SK-N-SH (cell line): ENCODE measurements around the gene GRIP2. TPM values are rescaled to one million over a fixed set of nuclear protein-coding genes. Genes with fewer than 3 reads are reported as not detected.

Source experiments
- CTCF ChIA-PET: fragments of 300-600, 350-600 bp; formaldehyde crosslinking; extraction: SDS; loops from one replicate; lab custom pipeline; 2021; lab: Yijun Ruan, JAX
- POLR2A ChIA-PET: fragments of 350-600 bp; sonication (Branson Sonifier 250); formaldehyde crosslinking; extraction: SDS; loops from one replicate; lab custom pipeline; 2020; ENCODE audit warnings: antibody characterized with exemption, inconsistent platforms; lab: Yijun Ruan, JAX
- DNase-seq: peaks from one replicate; pipeline ENCODE4 v3.0.0; 2012
- H2AFZ ChIP-seq: fragments of 200-600 bp; sonication (generic); 2 replicates; pipeline ENCODE4 v1.8.1; 2016; ENCODE audit warnings: antibody characterized with exemption, mild to moderate bottlenecking, low read depth
- H3F3A ChIP-seq: fragments of 200-600 bp; sonication (generic); replicated peaks from 2 replicates; pipeline ENCODE3; 2016; ENCODE audit warnings: antibody characterized with exemption, mild to moderate bottlenecking; ENCODE audit not compliant: insufficient read depth
- H3K27ac ChIP-seq, 2 experiments: fragments of 200-500 bp in 1 of 2; fragments of 200-600 bp in 1 of 2; sonication (Bioruptor generic) in 1 of 2; sonication (generic), shearing (Covaris generic) in 1 of 2; 2 replicates each; pipeline versions ENCODE4 v1.5.1 to v1.6.1; 2014 to 2016; ENCODE audit warnings: low read depth in 2 of 2, inconsistent platforms in 1 of 2, low read length in 1 of 2, mild to moderate bottlenecking in 1 of 2, mixed read lengths in 1 of 2
- H3K27me3 ChIP-seq: fragments of 200-600 bp; sonication (generic), shearing (Covaris generic); 2 replicates; pipeline ENCODE4 v1.6.1; 2016; ENCODE audit warnings: mixed run types; ENCODE audit not compliant: insufficient read depth
- H3K36me3 ChIP-seq, 2 experiments: fragments of 200-500 bp in 1 of 2; fragments of 200-600 bp in 1 of 2; sonication (Bioruptor generic) in 1 of 2; sonication (generic) in 1 of 2; replicated peaks in 1 of 2; 2 replicates each; pipeline versions ENCODE3 to v1.5.1; 2014 to 2016; ENCODE audit warnings: low read length in 1 of 2, mild to moderate bottlenecking in 1 of 2; ENCODE audit not compliant: insufficient read depth in 2 of 2, control insufficient read depth in 1 of 2
- H3K4me1 ChIP-seq, 2 experiments: fragments of 200-500 bp in 1 of 2; fragments of 200-600 bp in 1 of 2; sonication (Bioruptor generic) in 1 of 2; sonication (generic), shearing (Covaris generic) in 1 of 2; 2 replicates each; pipeline versions ENCODE4 v1.5.1 to v1.6.1; 2014 to 2016; ENCODE audit warnings: low read depth in 1 of 2, low read length in 1 of 2, mixed run types in 1 of 2; ENCODE audit not compliant: insufficient read depth in 2 of 2, control insufficient read depth in 1 of 2
- H3K4me2 ChIP-seq: fragments of 200-600 bp; sonication (generic), shearing (Covaris generic); 2 replicates; pipeline ENCODE4 v1.6.1; 2017; ENCODE audit warnings: mixed run types
- H3K4me3 ChIP-seq, 2 experiments: fragments of 200-500 bp in 1 of 2; fragments of 200-600 bp in 1 of 2; sonication (Bioruptor generic) in 1 of 2; sonication (generic), shearing (Covaris generic) in 1 of 2; 2 replicates each; pipeline versions ENCODE4 v1.5.1 to v1.8.1; 2014 to 2016; ENCODE audit warnings: low read depth in 2 of 2, inconsistent platforms in 1 of 2, low read length in 1 of 2, mild to moderate bottlenecking in 1 of 2, mixed read lengths in 1 of 2, moderate library complexity in 1 of 2
- H3K79me2 ChIP-seq: fragments of 200-600 bp; sonication (generic); 2 replicates; pipeline ENCODE4 v1.8.1; 2017; ENCODE audit warnings: mild to moderate bottlenecking; ENCODE audit not compliant: insufficient read depth
- H3K9ac ChIP-seq: fragments of 200-600 bp; sonication (generic); 2 replicates; pipeline ENCODE4 v1.6.1; 2017; ENCODE audit warnings: mixed run types
- H3K9me2 ChIP-seq: fragments of 200-600 bp; sonication (generic); 2 replicates; pipeline ENCODE4 v1.6.1; 2017; ENCODE audit warnings: mixed run types
- H3K9me3 ChIP-seq: fragments of 200-600 bp; sonication (generic); 2 replicates; pipeline ENCODE4 v1.6.1; 2017; ENCODE audit warnings: mixed run types, mild to moderate bottlenecking, moderate library complexity
- H4K20me1 ChIP-seq: fragments of 200-600 bp; sonication (generic); 2 replicates; pipeline ENCODE4 v1.6.1; 2017; ENCODE audit warnings: mild to moderate bottlenecking, mixed run types; ENCODE audit not compliant: insufficient read depth
- CHD2 ChIP-seq: fragments of 150-350 bp; IDR thresholded peaks from 2 replicates; pipeline ENCODE4 v1.6.1; 2018; ENCODE audit warnings: low read length; ENCODE audit not compliant: partially characterized antibody
- GATA2 ChIP-seq: sonication (generic); formaldehyde crosslinking; IDR thresholded peaks from 2 replicates; pipeline ENCODE4 v1.5.0; 2020; ENCODE audit warnings: mild to moderate bottlenecking, missing genetic modification reagents
- JUND ChIP-seq: IDR thresholded peaks from 2 replicates; pipeline ENCODE4 v1.4.0; 2012
- MAX ChIP-seq: IDR thresholded peaks from 2 replicates; pipeline ENCODE4 v1.4.0; 2012; ENCODE audit warnings: low read depth
- MXI1 ChIP-seq: IDR thresholded peaks from 2 replicates; pipeline ENCODE4 v1.6.1; 2012; ENCODE audit warnings: mild to moderate bottlenecking, low read depth, low read length, improper control_type of control experiment
- NFIC ChIP-seq: IDR thresholded peaks from 2 replicates; pipeline ENCODE4 v1.4.0; 2012; ENCODE audit warnings: borderline replicate concordance
- PBX3 ChIP-seq: IDR thresholded peaks from 2 replicates; pipeline ENCODE4; 2012
- RAD21 ChIP-seq: IDR thresholded peaks from 2 replicates; pipeline ENCODE4 v1.6.1; 2012; ENCODE audit warnings: mild to moderate bottlenecking, low read length
- RFX5 ChIP-seq: IDR thresholded peaks from 2 replicates; pipeline ENCODE4 v1.6.1; 2012; ENCODE audit warnings: mild to moderate bottlenecking, improper control_type of control experiment, low read length
- SIN3A ChIP-seq: IDR thresholded peaks from 2 replicates; pipeline ENCODE4 v1.6.1; 2012; ENCODE audit warnings: low read depth, mild to moderate bottlenecking, low read length, moderate library complexity, borderline replicate concordance
- SMC3 ChIP-seq: IDR thresholded peaks from 2 replicates; pipeline ENCODE4 v1.6.1; 2012; ENCODE audit warnings: low read depth, low read length, improper control_type of control experiment
- USF1 ChIP-seq: IDR thresholded peaks from 2 replicates; pipeline ENCODE4 v1.4.0; 2012; ENCODE audit warnings: low read depth, borderline replicate concordance
- USF2 ChIP-seq: fragments of 150-350 bp; IDR thresholded peaks from 2 replicates; pipeline ENCODE4 v1.6.1; 2017; ENCODE audit warnings: antibody characterized with exemption, low read length, low read depth, borderline replicate concordance
- WGBS: methylation state at CpG from one replicate; pipeline ENCODE4 v1.1.6; 2017; ENCODE audit warnings: low lambda C conversion rate; 5-methylcytosine and 5-hydroxymethylcytosine counted together
- polyA plus RNA-seq, 3 experiments: library from polyadenylated mRNA; depleted of rRNA; stranded (reverse); fragments of >200 nt; gene quantifications; 2 replicates each; pipeline ENCODE4 v1.2.3, GENCODE V29; 2012

GRIP2 gene
- polyA plus RNA-seq, 1 of the 3 experiments (the other 2 are of a cell fraction) = 0.15 TPM

- TF ChIP-seq USF1 = no peak
- TF ChIP-seq MXI1 = no peak
- no peak for TF ChIP-seq NFIC
- no peak for TF ChIP-seq RAD21
- no peak for TF ChIP-seq JUND
- no peak for TF ChIP-seq GATA2 (CRISPR knock-in tag)
- TF ChIP-seq PBX3 = no peak
- TF ChIP-seq SIN3A = no peak
- TF ChIP-seq MAX = no peak
Measured at GRCh38 chr3:14554715-14555114, 14.6 kb upstream of the GRIP2 start (continued).

GRCh38 chr3:14553871-14554270, 13.7 kb upstream of the GRIP2 start:
- H3K9me3 ChIP-seq = no peaks in the 10 kb centered on the region
- H3F3A ChIP-seq = no peaks in the 10 kb centered on the region
- H4K20me1 ChIP-seq = no peaks in the 10 kb centered on the region
- POLR2A ChIA-PET = no interaction called here
- TF ChIP-seq PBX3 = no peak
- TF ChIP-seq JUND = no peak
- TF ChIP-seq CHD2 = no peak
- TF ChIP-seq USF2 = no peak
- no peak for TF ChIP-seq SMC3
- no peak for TF ChIP-seq USF1
- no peak for TF ChIP-seq RFX5
- no peak overlapping the region for H3K9ac ChIP-seq
- peaks cover 0 to 22% of the 10 kb centered on the region in 2 experiments; a peak in 1 of 4 replicates for H3K4me1 ChIP-seq
- H2AFZ ChIP-seq = no peak overlapping the region
- no peak overlapping the region for H3K4me2 ChIP-seq
- no peaks in the 10 kb centered on the region for H3K79me2 ChIP-seq
- H3K4me3 ChIP-seq = no peak overlapping the region
- CTCF ChIA-PET = interaction anchor here (0.6 to 3.7 kb wide), 2 partner anchors 45 to 350 kb away, joined by 3 to 24 read pairs; no protein-coding TSS in a partner anchor
- no peak overlapping the region for H3K27ac ChIP-seq
- H3K27me3 ChIP-seq = no peaks in the 10 kb centered on the region
- no peaks in the 10 kb centered on the region for H3K9me2 ChIP-seq
- WGBS = 71% methylated on average over 5 of the region's 5 CpGs
- no peaks in the 10 kb centered on the region for H3K36me3 ChIP-seq
- DNase-seq = no peak
